Subcutaneous abdominal adipose tissue (tissue), 5 donors: ENCODE measurements around the gene C8A.

Source experiments
- H3K27ac ChIP-seq: one replicate; pipeline ENCODE4 v1.7.0; 2013; ENCODE audit warnings: low read depth, mild to moderate bottlenecking, inconsistent platforms, low read length, moderate library complexity
- H3K27me3 ChIP-seq, 5 donors: one replicate each; pipeline ENCODE4 v1.7.0; 2013; ENCODE audit warnings: low read length in 5 of 5, inconsistent platforms in 1 of 5; ENCODE audit not compliant: control insufficient read depth in 5 of 5, insufficient read depth in 4 of 5
- H3K36me3 ChIP-seq, 5 donors: one replicate each; pipeline ENCODE4 v1.7.0; 2013; ENCODE audit warnings: low read length in 5 of 5; ENCODE audit not compliant: control insufficient read depth in 5 of 5, insufficient read depth in 5 of 5
- H3K4me1 ChIP-seq, 5 donors: one replicate each; pipeline ENCODE4 v1.7.0; 2013; ENCODE audit warnings: low read length in 5 of 5, mild to moderate bottlenecking in 3 of 5, moderate library complexity in 1 of 5; ENCODE audit not compliant: control insufficient read depth in 5 of 5, insufficient read depth in 5 of 5
- H3K4me3 ChIP-seq, 5 donors: one replicate each; pipeline ENCODE4 v1.7.0; 2013; ENCODE audit warnings: low read length in 5 of 5, low read depth in 1 of 5
- H3K9ac ChIP-seq, 5 donors: one replicate each; pipeline ENCODE4 v1.7.0; 2013; ENCODE audit warnings: low read length in 5 of 5, mild to moderate bottlenecking in 4 of 5, moderate library complexity in 3 of 5
- H3K9me3 ChIP-seq, 5 donors: one replicate each; pipeline ENCODE4 v1.7.0; 2013; ENCODE audit warnings: low read length in 5 of 5; ENCODE audit not compliant: control insufficient read depth in 5 of 5
- donor health status: healthy.
- donor health status: healthy.
- donor health status: healthy.
- donor health status: healthy.
- donor health status: healthy.

C8A gene

DNA sequence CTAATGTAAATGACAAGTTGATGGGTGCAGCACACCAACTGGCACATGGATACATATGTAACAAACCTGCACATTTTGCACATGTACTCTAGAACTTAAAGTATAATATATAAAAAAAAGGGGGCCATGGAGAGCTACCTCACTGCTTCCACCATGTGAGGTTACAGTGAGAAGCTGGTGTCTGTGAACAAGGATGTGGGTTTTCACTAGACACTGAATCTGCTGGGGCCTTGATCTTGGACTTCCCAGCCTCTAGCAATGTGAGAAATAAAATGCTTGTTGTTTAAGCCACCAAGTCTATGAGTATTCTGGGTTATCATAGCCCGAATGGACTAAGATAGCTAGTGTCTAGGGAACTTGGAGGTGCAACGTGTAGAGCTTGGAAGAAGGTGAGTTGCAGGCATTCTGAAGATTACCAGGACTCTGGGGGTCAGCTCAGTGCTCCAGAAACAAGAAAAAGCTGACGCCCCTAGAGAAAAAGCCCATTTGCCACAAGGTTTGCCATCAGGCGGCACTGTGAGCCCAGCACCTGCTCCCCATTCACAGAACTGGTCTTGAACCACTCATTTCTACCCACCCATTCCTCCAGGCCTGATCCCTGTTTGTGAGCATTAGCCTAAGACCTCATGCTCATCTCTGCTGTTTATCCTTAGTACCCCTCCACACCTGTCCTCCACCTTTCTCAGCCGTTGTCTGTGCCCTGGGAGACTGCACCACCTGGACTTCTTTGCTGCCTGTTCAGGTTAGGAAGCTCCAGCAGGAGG, 20.3 kb upstream of the C8A start:
- Histone ChIP-seq H3K9ac (no peak overlapping the region), H3K4me3 (no peak overlapping the region), H3K9me3 (peaks cover 0 to 5% (median 0%) of the 10 kb centered on the region in 5 donors), H3K27ac (no peak overlapping the region), H3K4me1 (peaks cover 0 to 2% (median 0%) of the 10 kb centered on the region in 5 donors), H3K27me3 (peaks cover 0 to 12% (median 5%) of the 10 kb centered on the region in 5 donors), H3K36me3 (no peaks in the 10 kb centered on the region)

- Histone ChIP-seq H3K9me3 (peaks cover 2 to 8% (median 6%) of the 10 kb centered on the region in 5 donors), H3K4me1 (peaks cover 0 to 2% (median 0%) of the 10 kb centered on the region in 5 donors), H3K27me3 (peaks cover 0 to 12% (median 5%) of the 10 kb centered on the region in 5 donors), H3K36me3 (no peaks in the 10 kb centered on the region), H3K9ac (no peak overlapping the region), H3K27ac (no peak overlapping the region), H3K4me3 (no peak overlapping the region)
Observed at GRCh38 chr1:56835657-56836056, 18.9 kb upstream of the C8A start.

DNA sequence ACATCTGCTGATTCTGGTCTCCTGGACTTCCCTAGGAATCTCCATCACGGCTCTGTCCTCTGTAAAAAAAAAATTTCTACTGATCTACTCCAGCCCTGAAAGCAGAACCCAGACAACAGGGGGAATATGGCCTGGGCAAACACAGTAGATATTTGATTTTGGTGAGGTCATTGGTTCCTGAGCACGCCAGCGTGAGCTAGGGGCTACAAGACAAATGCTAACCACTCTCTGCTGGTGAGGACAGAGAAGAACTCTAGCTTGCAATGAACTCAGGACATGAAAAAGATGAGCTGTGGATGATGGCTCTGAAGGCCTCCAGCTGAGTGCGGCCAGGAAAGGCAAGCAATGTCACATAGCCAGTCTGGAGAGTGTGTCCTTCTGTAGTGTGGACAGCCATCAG, 18.2 kb upstream of the C8A start:
- no peak overlapping the region for H3K9ac ChIP-seq
- H3K36me3 ChIP-seq = no peaks in the 10 kb centered on the region
- no peak overlapping the region for H3K4me3 ChIP-seq
- H3K27me3 ChIP-seq = peaks cover 0 to 10% (median 4%) of the 10 kb centered on the region in 5 donors
- H3K4me1 ChIP-seq = peaks cover 0 to 2% (median 0%) of the 10 kb centered on the region in 5 donors
- H3K27ac ChIP-seq = no peak overlapping the region
- peaks cover 2 to 8% (median 6%) of the 10 kb centered on the region in 5 donors for H3K9me3 ChIP-seq

- peaks cover 0 to 7% (median 3%) of the 10 kb centered on the region in 5 donors for H3K27me3 ChIP-seq
- H3K9ac ChIP-seq = no peak overlapping the region
- peaks cover 2 to 8% (median 6%) of the 10 kb centered on the region in 5 donors for H3K9me3 ChIP-seq
- no peak overlapping the region for H3K27ac ChIP-seq
- no peaks in the 10 kb centered on the region for H3K36me3 ChIP-seq
- H3K4me3 ChIP-seq = no peak overlapping the region
- peaks cover 0 to 2% (median 0%) of the 10 kb centered on the region in 5 donors for H3K4me1 ChIP-seq
Observed at GRCh38 chr1:56837244-56837939, 17.2 kb upstream of the C8A start.

DNA sequence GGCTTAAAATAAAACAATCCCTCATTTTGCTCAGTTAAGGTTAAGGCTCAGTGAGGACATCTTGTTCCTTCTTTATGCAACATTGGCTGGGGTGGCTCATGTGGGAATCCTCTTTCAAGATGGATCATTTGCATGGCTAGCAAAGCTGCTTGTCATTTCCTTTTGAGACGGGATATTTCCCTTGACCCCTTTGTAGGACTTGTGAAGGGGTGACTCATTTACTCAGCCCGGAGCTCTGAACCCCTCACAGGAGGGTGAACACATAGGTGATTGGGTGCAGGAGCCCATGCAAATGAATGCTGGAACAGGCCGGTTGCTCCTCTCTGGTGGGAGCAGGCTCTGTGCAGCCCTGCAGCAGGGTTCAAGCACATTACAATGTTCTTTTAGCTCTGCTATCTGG, 15.8 kb upstream of the C8A start:
- no peak overlapping the region for H3K4me3 ChIP-seq
- no peaks in the 10 kb centered on the region for H3K4me1 ChIP-seq
- no peak overlapping the region for H3K27ac ChIP-seq

GRCh38 chr1:56843544-56843943, 11.1 kb upstream of the C8A start:
- no peaks in the 10 kb centered on the region for H3K4me1 ChIP-seq

More for the DNA sequence above, 15.8 kb upstream of the C8A start:
- no peak overlapping the region for H3K9ac ChIP-seq
- H3K27me3 ChIP-seq = peaks cover 0 to 10% (median 3%) of the 10 kb centered on the region in 5 donors
- H3K36me3 ChIP-seq = no peaks in the 10 kb centered on the region
- H3K9me3 ChIP-seq = peaks cover 2 to 8% (median 6%) of the 10 kb centered on the region in 5 donors

GRCh38 chr1:56844545-56845136, 10.0 kb upstream of the C8A start:
- Histone ChIP-seq H3K27me3 (peaks cover 0 to 7% (median 2%) of the 10 kb centered on the region in 5 donors), H3K9me3 (peaks cover 0 to 4% (median 2%) of the 10 kb centered on the region in 5 donors), H3K4me1 (no peaks in the 10 kb centered on the region), H3K4me3 (no peak overlapping the region), H3K36me3 (no peaks in the 10 kb centered on the region), H3K27ac (no peak overlapping the region), H3K9ac (no peak overlapping the region)

More at GRCh38 chr1:56843544-56843943, 11.1 kb upstream of the C8A start:
- peaks cover 0 to 4% (median 0%) of the 10 kb centered on the region in 5 donors for H3K27me3 ChIP-seq
- peaks cover 2 to 8% (median 6%) of the 10 kb centered on the region in 5 donors for H3K9me3 ChIP-seq
- H3K4me3 ChIP-seq = no peak overlapping the region
- no peak overlapping the region for H3K27ac ChIP-seq
- H3K9ac ChIP-seq = no peak overlapping the region
- no peaks in the 10 kb centered on the region for H3K36me3 ChIP-seq

DNA sequence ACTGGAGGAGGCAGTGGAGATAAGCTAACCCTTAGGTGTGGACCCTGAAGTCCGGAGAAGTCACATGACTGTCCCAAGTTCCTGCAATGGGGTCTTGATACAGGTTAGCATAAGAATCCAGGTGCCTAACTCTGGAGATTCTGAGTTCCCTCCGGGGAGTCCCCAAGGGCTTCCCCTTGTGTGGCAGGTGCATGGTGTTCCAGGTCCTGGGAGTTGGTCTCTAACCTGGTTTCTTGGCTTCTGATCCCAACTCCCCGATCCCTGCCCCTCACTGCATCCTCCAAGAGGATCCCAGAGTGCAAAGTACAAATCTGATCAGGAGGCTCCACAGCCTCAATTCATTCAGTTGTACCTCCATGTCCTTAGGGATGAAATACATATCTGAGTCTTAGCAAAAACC, 9.3 kb upstream of the C8A start:
- H3K4me1 ChIP-seq = no peaks in the 10 kb centered on the region

GRCh38 chr1:56849750-56850149, 4.8 kb upstream of the C8A start:
- Histone ChIP-seq H3K9me3 (no peaks in the 10 kb centered on the region), H3K4me1 (no peaks in the 10 kb centered on the region), H3K36me3 (no peaks in the 10 kb centered on the region), H3K27ac (no peak overlapping the region), H3K4me3 (no peak overlapping the region), H3K27me3 (peaks cover 0 to 2% (median 0%) of the 10 kb centered on the region in 5 donors), H3K9ac (no peak overlapping the region)

More for the DNA sequence above, 9.3 kb upstream of the C8A start:
- Histone ChIP-seq H3K27ac (no peak overlapping the region), H3K9me3 (no peaks in the 10 kb centered on the region), H3K27me3 (peaks cover 0 to 3% (median 2%) of the 10 kb centered on the region in 5 donors), H3K36me3 (no peaks in the 10 kb centered on the region), H3K9ac (no peak overlapping the region), H3K4me3 (no peak overlapping the region)

DNA sequence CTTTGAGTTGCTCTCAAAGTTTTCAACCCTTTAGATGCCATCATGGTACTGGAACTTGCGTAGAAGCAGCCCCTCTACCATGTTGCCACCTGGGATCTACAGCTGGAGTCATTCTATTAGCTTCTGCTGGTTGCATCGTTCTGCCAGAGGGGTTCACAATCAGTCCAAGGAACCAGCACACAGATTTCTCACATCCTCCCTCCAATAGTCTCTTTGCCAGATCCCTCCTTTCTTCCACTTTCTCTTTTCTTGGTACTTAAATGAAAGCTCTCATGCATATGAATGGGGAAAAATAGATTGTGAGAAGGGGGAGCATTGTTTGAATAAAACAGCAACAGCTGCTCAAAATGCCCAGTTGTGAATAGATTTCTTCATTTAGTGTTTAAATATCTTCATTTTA, 4.2 kb upstream of the C8A start:
- no peaks in the 10 kb centered on the region for H3K9me3 ChIP-seq
- H3K27me3 ChIP-seq = peaks cover 0 to 2% (median 0%) of the 10 kb centered on the region in 5 donors

More for the DNA sequence above, 4.2 kb upstream of the C8A start:
- Histone ChIP-seq H3K4me3 (no peak overlapping the region), H3K9ac (no peak overlapping the region), H3K4me1 (no peaks in the 10 kb centered on the region), H3K36me3 (no peaks in the 10 kb centered on the region), H3K27ac (no peak overlapping the region)
